GM21381 (cell line): Measurements from ENCODE around the gene WDR5.
A peak's percentile ranks its signal among the peaks of the same experiment; 100 is the strongest.
"Not testable (repeated sequence)": the region's sequence is repeated elsewhere in the genome, so short reads cannot be mapped to it uniquely, and the experiment has no call there.

ENCODE experiments used
- ATAC-seq: cut with Tn5 transposase; IDR thresholded peaks from one replicate; pipeline ENCODE4 v1.9.1; 2021; ENCODE audit warnings: mild to moderate bottlenecking, moderate library complexity; ENCODE audit not compliant: unreplicated experiment

Gene WDR5

DNA sequence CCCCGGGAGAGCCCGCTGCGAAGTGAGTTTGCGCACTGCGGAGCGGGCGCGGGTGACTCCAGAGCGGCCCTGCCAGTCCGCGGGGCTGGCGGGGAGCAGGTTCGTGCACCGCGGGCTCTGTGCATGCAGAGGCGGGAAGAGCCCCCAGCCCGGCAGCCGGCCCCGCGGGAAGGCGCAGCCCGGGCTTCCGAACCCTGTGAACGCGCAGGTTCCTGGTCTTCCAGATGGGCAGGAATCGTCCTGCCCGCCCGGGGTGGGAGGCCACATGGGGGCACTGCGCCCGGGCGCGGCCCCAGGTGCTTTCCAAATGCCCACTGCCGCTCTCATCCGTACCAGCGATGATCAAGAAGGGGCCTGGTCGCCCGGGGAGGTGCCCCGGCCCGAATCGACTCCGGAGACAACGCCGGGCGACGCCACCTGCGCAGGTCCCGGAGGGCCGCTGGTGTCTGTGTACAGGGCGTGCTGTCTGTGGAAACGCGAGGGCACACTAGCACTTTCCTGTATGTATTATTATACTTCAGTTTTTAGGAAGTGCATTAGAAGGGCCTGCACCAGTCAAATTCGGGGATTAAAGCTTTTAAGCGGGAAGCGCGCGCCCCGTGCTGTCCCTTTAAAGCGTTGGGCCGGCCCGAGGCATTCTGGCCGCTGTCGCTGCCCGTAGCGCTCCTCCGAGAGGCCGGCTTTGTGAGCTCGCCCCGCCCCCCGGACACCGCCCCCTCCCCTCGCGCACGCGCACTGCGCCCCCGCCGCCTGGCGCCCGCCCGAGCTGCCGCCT lies at the start of gene WDR5:
TSS of gene WDR5 (plus strand) at position 740 of the 775 bp plus-strand sequence. CDS start 3,796 bp downstream, outside the sequence.
- ATAC-seq, result peak; percentile 66

DNA sequence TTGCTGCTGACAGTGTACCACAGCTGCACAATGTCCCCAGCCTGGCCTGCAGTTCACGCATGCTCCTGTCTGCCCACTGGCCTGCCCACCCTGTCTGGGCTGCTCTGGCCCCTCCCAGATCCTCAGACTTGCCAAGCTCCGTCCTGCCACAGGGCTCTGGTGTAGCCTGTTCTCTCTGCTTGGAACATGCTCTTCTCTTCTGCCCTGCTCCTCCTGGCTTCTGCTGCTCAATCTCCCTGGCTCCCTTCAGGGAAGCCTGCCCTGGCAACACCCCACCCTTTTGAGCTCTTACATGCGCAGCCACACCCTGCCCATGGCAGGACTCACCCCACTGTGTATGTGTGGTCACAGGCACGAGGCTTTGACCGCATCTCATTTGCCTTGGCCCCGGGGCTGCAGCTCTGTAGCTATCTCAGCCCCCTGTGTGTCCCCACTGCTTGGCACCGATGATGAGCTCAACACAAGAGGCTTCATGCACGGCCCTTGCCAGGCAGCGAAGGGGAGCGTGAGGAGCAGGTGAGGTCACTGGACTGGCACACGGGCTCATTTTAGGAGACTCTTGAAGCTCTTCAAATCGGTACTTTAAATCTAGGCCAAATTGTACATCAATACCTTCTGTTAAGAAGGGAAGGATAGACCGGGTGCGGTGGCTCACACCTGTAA lies 47.7 kb upstream of the WDR5 start:
- ATAC-seq, result no peak

DNA sequence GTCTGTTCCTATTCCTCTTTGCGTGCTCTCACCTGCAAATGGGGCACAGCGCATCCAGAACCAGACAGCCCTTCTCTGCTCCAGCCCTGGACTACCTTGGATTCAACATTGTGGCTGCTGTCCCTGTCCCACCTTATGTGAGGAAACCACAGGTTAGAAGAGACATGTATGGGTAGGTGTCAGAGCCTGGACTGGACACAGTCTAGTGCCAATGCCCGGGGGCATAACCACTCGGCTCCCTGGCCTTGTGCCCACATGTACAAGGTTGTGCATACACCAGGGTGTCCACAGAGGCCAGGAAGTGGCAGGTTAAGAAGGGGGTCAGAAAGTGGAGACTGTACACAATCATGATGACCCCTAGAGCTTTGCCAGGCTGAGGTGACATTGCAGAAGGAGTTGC lies 45.9 kb upstream of the WDR5 start:
- ATAC-seq, result no peak

DNA sequence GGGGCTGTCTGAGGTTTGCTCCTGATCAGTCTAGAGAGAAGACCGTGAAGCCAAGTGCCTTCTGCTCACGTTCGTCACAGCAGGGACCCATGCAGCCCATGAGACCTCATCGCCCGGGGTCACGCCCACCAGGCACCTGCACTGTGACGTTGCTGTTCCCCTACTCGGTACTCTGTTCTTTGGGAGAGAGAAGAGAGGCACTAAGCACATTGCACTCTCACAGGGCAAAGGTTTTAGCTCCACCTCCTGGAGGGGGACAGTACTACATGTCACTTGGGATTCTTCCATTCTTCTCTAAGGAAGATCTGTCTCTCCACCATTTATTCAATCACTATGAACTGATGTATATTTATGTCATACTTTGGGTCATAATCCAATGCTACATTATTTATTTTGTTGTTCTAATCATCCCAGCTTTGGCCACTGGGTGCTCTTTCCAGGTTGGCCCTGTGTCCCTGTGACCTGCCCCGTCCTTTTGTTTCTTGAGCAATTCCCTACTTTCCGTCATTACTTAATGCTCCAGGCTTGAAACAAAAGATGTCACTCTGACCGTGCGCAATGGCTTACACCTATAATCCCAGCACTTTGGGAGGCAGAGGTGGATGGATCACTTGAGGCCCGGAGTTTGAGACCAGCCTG lies 36.6 kb upstream of the WDR5 start:
- no peak for ATAC-seq

DNA sequence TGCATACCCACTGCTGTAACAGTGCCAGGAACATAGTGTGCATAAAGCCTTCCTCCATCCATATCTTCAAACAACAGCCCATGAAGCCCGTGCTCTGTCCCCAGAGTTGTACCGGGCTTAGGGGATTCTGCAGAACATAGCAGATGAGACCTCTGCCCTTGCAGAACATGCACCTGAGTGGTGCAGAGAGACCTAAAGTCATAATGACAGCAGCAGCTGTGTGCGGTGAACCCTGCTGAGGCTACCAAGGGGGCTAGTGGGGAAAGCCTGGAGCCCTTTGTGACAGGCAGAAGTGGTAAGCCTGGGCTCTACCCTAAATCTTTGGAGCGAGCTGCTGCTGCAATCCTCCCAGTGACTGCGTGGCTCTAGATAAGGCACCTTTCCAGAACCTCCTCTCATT lies 35.8 kb upstream of the WDR5 start:
- no peak for ATAC-seq

DNA sequence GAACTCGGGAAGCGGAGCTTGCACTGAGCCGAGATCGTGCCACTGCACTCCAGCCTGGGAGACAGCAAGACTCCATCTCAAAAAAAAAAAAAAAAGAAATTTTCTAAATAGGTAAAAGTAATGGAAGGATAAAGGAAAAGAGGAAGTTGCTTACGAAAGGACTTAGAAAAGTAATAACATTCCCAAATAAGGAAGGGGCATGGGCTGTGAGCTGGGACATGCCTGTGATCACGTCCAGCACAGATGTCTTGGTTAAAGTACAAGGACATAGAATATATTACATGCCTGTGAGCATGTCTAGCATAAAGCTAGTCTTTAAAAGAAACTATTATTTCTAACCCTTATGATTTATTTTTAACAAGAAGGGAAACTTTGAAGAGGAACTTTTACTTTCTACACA lies 34.7 kb upstream of the WDR5 start:
- ATAC-seq, result not testable (repeated sequence)

DNA sequence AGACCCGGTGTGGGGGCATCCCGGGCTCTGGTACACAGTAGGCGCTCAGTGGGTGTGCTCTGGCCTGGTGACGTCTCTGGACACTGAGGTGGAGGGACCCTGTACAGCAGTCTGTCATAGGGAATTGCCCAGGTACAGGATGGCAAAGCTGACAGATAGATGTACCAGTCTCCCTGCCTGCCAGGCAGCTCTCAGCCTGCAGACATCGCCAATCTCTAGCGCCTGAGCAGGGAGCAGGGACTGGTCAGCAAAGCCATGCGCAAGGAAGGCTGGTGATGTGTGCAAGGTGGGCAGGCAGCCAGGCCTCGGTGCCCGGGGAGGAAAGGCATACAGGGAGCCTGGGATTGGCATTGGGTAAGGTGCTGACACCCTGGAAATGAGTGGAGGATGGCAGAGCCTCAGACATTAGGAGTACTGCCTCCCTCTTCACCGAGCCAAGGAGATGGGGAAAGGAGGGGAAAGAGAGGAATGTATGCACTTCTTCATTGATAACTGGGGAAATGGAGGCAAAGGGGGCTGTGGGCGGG lies 34.2 kb upstream of the WDR5 start:
- ATAC-seq, result no peak

DNA sequence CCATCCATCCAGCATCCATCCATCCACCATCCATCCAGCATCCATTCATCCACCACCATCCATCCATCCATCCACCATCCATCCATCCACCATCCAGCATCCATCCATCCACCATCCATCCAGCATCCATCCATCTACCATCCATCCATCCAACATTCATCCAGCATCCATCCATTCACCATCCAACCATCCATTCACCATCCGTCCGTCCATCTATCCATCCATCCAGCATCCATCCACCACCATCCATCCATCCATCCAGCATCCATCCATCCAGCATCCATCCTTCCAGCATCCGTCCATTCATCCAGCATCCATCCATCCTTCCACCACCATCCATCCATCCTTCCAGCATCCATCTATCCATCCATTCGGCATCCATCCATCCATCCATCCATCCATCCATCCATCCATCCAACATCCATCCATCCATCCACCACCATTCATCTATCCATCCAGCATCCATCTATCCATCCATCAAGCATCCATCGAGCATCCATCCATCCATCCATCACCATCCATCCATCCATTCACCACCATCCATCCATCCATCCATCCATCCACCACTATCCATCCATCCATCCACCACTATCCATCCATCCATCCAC lies 32.4 kb upstream of the WDR5 start:
- ATAC-seq, result no peak

DNA sequence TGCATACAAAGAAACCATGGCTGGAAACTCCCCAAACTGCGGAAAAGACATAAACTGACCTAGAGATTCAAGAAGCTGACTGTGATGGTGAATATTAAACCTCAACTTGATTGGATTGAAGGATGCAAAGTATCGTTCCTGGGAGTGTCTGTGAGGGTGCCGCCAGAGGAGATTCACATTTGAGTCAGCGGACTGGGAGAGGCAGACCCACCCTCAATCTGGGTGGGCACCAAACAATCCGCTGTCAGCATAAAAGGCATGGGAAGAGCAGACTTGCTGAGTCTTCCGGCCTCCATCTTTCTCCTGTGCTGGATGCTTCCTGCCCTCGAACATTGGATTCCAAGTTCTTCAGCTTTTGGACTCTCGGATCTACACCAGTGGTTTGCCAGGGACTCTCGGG lies 24.8 kb upstream of the WDR5 start:
- no peak for ATAC-seq

DNA sequence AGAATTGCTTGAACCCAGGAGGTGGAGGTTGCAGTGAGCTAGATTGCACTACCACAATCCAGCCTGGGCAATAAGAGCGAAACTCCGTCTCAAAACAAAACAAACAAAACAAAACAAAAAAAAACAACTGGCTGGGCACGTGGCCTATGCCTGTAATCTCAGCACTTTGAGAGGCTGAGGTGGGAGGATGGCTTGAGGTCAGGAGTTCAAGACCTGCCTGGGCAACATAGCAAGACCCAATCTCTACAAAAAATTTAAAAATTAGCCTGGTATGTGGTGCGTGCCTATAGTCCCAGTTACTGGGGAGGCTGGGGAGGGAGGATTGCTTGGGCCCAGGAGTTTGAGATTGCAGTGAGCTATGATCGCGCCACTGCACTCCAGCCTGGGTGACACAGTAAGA lies 23.3 kb upstream of the WDR5 start:
- no peak for ATAC-seq

DNA sequence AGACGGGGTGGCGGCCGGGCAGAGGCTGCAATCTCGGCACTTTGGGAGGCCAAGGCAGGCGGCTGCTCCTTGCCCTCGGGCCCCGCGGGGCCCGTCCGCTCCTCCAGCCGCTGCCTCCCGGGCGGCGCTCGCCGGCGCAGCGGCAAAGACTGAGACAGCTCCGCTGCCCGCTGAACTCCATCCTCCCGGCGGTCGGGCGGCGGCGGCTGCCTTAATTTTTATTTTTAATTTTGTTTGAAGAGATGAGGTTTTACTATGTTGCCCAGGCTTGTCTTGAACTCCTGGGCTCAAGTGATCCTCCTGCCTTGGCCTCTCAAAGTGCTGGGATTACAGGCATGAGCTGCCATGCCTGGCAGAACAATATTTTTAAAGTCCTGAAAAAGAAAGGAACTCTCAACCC lies 16.9 kb upstream of the WDR5 start:
- not testable (repeated sequence) for ATAC-seq

DNA sequence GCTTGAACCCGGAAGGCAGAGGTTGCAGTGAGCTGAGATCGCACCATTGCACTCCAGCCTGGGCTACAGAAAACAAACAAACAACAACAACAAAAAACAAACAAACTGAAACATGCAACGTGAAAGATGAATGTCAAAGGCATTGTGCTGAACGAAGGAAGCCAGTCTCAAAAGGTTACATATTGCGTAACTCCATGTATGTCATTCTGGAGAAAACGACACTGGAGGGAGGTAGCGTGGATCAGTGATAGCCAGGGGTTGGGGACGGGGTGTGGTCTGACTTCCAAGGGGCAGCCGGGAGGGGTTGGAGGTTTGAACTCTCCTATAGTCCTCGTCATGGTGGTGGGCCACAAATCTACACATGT lies 12.1 kb upstream of the WDR5 start:
- no peak for ATAC-seq

DNA sequence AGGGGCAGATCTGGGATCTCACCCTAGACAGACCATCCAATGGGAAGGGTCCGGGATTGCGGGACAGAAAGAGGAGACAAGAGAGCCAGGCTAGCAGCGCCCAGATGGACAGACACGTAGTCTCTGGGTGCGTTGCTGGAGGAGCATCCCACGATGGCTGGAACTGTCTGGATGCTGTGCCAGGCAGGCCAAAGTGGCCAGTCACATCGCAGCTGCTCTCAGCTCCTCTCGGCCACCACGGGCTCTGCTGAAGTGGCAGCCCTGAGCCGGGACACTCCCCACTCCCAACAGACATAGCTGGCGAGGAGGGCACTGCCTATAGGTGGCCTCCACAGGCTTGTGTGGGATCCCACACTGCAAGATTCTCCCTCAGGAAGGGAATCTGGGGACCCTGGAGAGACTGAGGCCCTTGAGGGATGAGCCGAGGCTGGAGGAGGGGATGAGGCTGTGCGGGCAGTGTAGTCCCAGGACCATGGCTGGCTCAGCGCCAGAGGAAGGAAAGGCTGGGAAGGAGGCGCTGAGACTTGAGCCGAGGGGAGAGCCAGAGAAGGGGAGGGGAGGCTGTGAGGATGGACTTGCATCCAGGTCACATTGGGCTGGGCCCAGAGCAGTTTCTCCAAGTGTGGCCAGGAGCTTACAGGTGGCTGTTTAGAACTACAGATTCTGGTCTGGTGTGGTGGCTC lies 10.3 kb upstream of the WDR5 start:
- no peak for ATAC-seq

DNA sequence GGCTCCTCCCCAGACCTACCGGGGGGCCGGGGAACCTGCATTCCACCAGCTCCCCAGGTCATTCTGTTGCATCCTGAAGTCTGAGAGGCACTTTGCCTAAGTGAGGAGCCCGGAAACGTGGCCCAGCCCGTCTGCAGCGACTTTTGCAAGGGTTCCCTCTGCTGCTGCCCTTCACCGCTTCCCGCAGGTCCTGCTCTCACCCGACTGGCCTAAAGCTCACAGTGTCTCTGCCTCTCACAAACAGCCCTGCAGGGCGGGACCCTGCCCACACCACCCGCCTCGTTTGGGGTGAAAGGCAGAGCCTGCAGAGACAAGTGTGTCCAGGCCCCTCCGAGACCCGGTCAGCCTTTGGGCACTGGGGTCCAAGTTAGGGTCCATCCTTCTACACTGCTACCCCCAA lies 9.5 kb upstream of the WDR5 start:
- ATAC-seq, result no peak

DNA sequence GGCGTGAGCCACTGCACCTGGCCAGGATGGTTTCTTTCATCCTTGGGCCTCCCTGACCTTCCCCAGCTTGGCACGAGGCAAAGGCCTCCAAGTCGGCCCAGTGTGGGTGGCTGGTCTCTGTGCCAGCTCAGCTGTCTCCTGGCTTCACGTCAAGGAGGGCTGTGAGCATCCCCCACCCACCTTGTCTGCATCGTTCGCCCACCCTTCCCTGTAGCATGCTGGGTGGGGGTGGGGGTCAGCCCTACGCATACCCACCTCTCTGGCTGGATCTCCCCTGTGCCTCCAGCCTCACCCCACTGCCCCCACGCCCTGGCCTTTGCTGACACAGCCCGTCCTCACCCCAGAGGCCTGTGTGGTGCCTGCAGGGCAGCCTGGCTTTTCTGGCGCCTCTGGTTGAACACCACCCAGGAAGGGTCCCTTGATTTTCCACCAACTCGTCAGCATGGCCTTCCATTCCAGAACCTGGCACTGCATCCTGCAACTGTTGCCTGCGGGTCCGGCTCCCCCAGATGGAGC lies 8.8 kb upstream of the WDR5 start:
- ATAC-seq, result no peak

DNA sequence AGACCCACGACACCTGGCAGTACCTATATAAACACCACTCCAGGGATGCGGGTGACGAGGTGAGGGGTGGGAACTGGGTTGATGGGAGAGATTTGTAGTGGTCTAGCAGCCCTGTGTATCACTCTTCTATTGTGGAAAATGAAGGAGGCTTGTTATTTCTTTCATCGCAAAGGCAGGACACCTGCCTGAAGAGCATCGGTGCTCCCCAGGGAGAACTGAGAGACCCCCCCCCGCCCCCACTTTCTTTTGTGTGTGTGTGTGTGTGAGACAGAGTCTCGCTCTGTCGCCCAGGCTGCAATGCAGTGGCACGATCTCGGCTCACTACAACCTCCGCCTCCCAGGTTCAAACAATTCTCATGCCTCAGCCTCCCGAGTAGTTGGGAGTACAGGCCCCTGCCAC lies 8.3 kb upstream of the WDR5 start:
- no peak for ATAC-seq

DNA sequence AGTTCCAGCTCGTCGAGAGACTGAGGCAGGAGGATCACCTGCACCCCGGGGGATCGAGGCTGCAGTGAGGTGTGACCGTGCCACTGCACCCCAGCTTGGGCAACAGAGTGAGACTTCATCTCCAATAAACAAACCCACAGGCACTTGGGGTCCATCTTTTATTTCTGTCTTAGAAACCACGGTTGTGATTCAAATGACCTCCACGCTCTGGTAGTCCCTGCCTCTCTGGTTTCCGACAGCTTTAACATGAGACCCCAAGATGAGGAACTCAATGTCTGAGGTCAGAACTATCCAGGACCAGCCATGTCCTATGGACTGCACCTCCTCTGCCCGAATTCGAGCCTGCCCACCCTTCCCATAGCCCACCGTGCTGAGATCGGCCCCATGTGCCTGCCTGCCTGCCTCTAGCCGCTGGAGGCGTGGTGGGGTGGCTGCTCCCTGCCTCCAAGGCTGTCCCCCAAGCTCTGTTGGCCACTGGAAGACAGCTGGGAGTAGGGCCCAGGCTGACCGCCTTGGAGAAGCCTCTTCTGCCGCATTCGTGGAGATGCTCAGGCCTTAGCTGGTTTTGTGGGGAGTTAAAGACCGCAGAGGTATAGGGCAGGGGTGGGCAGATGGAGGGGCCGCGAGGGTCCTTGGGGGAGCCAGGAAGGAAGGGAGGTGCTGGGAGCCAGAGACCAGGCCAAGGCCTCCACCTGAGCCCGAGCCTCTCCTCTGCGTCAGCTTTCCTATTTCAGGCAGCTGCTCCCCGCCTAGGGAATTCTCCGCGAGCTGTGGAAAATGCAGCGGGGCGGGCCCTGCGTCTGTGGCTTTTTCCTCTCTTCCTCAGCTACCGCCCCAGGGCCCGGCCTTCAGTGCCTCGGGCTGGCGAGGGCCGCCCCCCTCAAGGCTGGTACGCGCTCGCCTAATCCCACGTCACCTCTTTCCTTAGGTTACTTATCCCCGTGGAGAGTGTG lies 6.9 kb upstream of the WDR5 start:
- no peak for ATAC-seq

DNA sequence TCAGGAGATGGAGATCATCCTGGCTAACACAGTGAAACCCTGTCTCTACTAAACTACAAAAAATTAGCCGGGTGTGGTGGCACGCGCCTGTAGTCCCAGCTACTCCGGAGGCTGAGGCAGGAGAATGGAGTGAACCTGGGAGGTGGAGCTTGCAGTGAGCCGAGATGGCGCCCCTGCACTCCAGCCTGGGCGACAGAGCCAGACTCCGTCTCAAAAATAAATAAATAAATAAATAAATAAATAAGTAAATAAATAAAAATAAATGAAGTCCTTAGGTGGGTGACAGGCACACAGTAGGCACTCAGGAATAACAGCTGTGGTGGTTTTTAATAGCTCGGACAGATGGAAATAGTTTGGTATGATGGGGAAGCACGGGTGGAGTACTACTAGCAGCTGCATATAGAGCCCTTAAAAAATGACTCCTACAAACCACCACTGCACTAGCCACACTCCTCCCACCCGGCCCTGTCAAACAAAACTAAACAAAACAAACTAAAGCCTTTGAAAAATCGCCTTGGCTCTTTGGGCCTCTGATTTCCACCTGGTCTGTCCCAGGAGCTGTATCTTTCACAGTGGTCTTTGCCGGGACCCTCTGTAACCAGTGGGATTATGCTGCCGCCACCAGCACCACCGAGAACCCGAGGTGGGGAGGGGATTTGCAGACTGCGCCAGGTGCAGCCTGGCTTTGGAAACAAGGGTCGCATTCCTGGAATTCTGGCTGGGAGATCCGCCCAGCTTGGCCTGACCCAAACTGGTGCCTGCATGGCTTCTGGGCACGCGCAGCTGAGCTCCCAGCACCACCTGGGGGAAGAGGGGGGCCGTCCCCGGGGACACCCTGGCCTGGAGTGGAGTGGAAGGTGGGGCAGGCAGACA lies 5.1 kb upstream of the WDR5 start:
- no peak for ATAC-seq
